ENCODE data around the gene PAPPA. TPM values are rescaled to one million over a fixed set of nuclear protein-coding genes. Genes with fewer than 3 reads are reported as not detected.

PAPPA gene
- total and polyA plus RNA-seq, 2 of the 8 experiments (the other 6 are each of a cell fraction or from before 2014, with no cell fraction given), result 0.18 to 0.63 TPM

GRCh38 chr9:116115761-116116353 lies 37.7 kb upstream of the PAPPA start (continued):
- TF ChIP-seq CHD2 (IDR thresholded peaks at IDR 0.05; ENCODE audit: low read length) (no peak), PHF8 (conservative IDR thresholded peaks at IDR 0.05; ENCODE audit: low read depth, low read length) (no peak), SAP30 (IDR thresholded peaks at IDR 0.05; ENCODE audit: insufficient read depth, insufficient replicate concordance, low read length) (no peak)

All from H1 (cell line).